IgD-negative memory B cell (primary cell): ENCODE data around the gene GPR32. TPM values are rescaled to one million over a fixed set of nuclear protein-coding genes. Genes with fewer than 3 reads are reported as not detected.
"Not testable (repeated sequence)": the region's sequence is repeated elsewhere in the genome, so short reads cannot be mapped to it uniquely, and the experiment has no call there.

ENCODE experiments used
- H3K27ac Mint-ChIP-seq, 3 donors: one replicate each; pipeline ENCODE4 v1.8.0; 2020 to 2022; ENCODE audit warnings: mild to moderate bottlenecking in 3 of 3, mixed read lengths in 3 of 3, moderate library complexity in 1 of 3
- H3K27me3 Mint-ChIP-seq: one replicate; pipeline ENCODE4 v1.8.0; 2021; ENCODE audit warnings: mixed read lengths
- H3K36me3 Mint-ChIP-seq: one replicate; pipeline ENCODE4 v1.8.0; 2020; ENCODE audit warnings: mild to moderate bottlenecking, mixed read lengths
- H3K4me1 Mint-ChIP-seq, 3 donors: one replicate each; pipeline ENCODE4 v1.8.0; 2020 to 2022; ENCODE audit warnings: mixed read lengths in 3 of 3, mild to moderate bottlenecking in 1 of 3
- H3K4me3 Mint-ChIP-seq, 4 donors: one replicate each; pipeline ENCODE4 v1.8.0; 2020 to 2022; ENCODE audit warnings: mild to moderate bottlenecking in 4 of 4, mixed read lengths in 4 of 4, moderate library complexity in 3 of 4
- H3K9me3 Mint-ChIP-seq, 3 donors: one replicate each; pipeline ENCODE4 v1.8.0; 2020 to 2021; ENCODE audit warnings: mixed read lengths in 3 of 3, mild to moderate bottlenecking in 1 of 3
- polyA plus RNA-seq: library from polyadenylated mRNA; unstranded; fragments of 300-500 nt; fragmentation: Illumina TruSeq; gene quantifications from one replicate; pipeline ENCODE4 v1.2.3, GENCODE V29; 2021

Gene GPR32
- polyA plus RNA-seq, 1 donor from 2014 or later = not detected

GRCh38 chr19:50797429-50797780, 27.1 kb downstream of the GPR32 start:
- peaks cover 7 to 18% (median 14%) of the 10 kb centered on the region in 3 donors for H3K4me1 Mint-ChIP-seq
- H3K27ac Mint-ChIP-seq = no peak overlapping the region
- H3K36me3 Mint-ChIP-seq = peaks cover 5% of the 10 kb centered on the region
- no peak overlapping the region for H3K4me3 Mint-ChIP-seq
- H3K9me3 Mint-ChIP-seq = no peaks in the 10 kb centered on the region
- no peaks in the 10 kb centered on the region for H3K27me3 Mint-ChIP-seq

GRCh38 chr19:50797781-50798658, 27.8 kb downstream of the GPR32 start:
- Mint-ChIP-seq H3K4me3 (no peak overlapping the region), H3K9me3 (no peaks in the 10 kb centered on the region), H3K4me1 (peaks cover 12 to 22% (median 17%) of the 10 kb centered on the region in 3 donors), H3K27ac (peak overlapping the region in 1 of 3 donors; percentile 9), H3K36me3 (peaks cover 5% of the 10 kb centered on the region), H3K27me3 (no peaks in the 10 kb centered on the region)

DNA sequence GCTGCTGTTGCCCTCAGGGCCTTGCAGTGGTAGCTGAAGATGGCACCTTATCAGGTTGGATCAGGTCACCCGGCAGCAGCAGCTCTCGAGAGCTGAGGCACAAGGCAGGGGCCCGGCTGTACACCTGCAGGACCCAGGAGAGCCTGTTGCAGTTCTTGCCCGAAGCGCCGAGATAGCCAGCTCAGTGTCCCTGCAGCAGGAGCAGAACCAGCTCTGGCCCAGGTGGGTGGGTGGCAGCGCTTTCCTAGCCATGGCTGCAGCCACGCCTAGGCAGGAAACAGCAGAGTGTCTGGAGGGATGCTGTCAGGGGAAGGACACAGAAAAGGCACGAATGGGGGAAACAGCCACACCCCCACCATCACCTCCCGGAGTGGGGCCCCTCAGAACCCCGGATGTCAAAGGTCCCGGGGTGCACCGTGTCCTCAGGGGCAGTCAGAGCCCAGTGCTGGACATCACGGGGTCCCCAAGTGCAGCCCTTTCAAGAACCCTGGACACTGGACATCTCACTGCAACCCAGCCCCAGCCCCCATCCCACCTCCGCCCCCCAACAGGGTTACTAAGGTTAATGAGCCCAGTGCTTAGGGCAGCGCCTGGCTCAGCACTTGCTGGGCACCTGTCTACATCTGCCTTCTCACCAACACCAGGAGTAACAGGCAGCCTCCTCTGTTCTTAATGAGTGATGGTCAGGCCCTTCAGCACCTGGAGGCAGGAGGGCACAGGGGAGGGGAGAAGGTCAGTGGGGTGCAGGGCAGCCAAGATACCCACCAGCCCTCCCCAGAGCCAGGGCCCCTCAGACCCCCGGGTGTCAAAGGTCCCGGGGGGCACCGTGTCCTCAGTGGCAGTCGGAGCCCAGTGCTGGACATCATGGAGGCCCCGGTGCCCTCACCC, 28.6 kb downstream of the GPR32 start:
- Mint-ChIP-seq H3K27me3 (no peaks in the 10 kb centered on the region), H3K36me3 (peaks cover 5% of the 10 kb centered on the region), H3K27ac (no peak overlapping the region), H3K4me3 (no peak overlapping the region), H3K4me1 (peaks cover 11 to 29% (median 25%) of the 10 kb centered on the region in 3 donors), H3K9me3 (no peaks in the 10 kb centered on the region)

- H3K4me3 Mint-ChIP-seq = no peak overlapping the region
- H3K27me3 Mint-ChIP-seq = no peaks in the 10 kb centered on the region
- H3K9me3 Mint-ChIP-seq = peaks cover 0 to 2% (median 0%) of the 10 kb centered on the region in 3 donors
- H3K36me3 Mint-ChIP-seq = peaks cover 5% of the 10 kb centered on the region
- H3K27ac Mint-ChIP-seq = no peak overlapping the region
- peaks cover 9 to 26% (median 20%) of the 10 kb centered on the region in 3 donors for H3K4me1 Mint-ChIP-seq
Observed at GRCh38 chr19:50799547-50799851, 29.2 kb downstream of the GPR32 start.

GRCh38 chr19:50801107-50801506, 30.8 kb downstream of the GPR32 start:
- Mint-ChIP-seq H3K4me1 (peaks cover 15 to 28% (median 21%) of the 10 kb centered on the region in 3 donors), H3K27ac (peak overlapping the region in 2 of 3 donors; percentile 6 to 96), H3K36me3 (peaks cover 5% of the 10 kb centered on the region), H3K9me3 (peaks cover 0 to 2% (median 0%) of the 10 kb centered on the region in 3 donors), H3K4me3 (peak overlapping the region in 1 of 4 donors; percentile 46), H3K27me3 (no peaks in the 10 kb centered on the region)

- Mint-ChIP-seq H3K9me3 (peaks cover 0 to 3% (median 0%) of the 10 kb centered on the region in 3 donors), H3K4me3 (peak overlapping the region; percentile 95 to 100 (median 99)), H3K4me1 (peaks cover 15 to 28% (median 24%) of the 10 kb centered on the region in 3 donors), H3K27ac (peak overlapping the region; percentile 100), H3K36me3 (peaks cover 5% of the 10 kb centered on the region), H3K27me3 (no peaks in the 10 kb centered on the region)
Observed at GRCh38 chr19:50803633-50804419, 33.6 kb downstream of the GPR32 start.

- Mint-ChIP-seq H3K4me1 (peaks cover 15 to 28% (median 24%) of the 10 kb centered on the region in 3 donors), H3K36me3 (peaks cover 5% of the 10 kb centered on the region), H3K9me3 (peaks cover 0 to 3% (median 0%) of the 10 kb centered on the region in 3 donors), H3K4me3 (peak overlapping the region; percentile 95 to 100 (median 99)), H3K27ac (peak overlapping the region; percentile 100), H3K27me3 (no peaks in the 10 kb centered on the region)
Observed at GRCh38 chr19:50804420-50805272, 34.4 kb downstream of the GPR32 start.

- peak overlapping the region in 1 of 4 donors; percentile 42 for H3K4me3 Mint-ChIP-seq
- peaks cover 7 to 10% (median 8%) of the 10 kb centered on the region in 3 donors for H3K4me1 Mint-ChIP-seq
- peaks cover 1% of the 10 kb centered on the region for H3K27me3 Mint-ChIP-seq
- H3K36me3 Mint-ChIP-seq = no peaks in the 10 kb centered on the region
- peaks cover 0 to 3% (median 0%) of the 10 kb centered on the region in 3 donors for H3K9me3 Mint-ChIP-seq
- peak overlapping the region in 1 of 3 donors; percentile 32 for H3K27ac Mint-ChIP-seq
Observed at GRCh38 chr19:50808856-50809255, 38.6 kb downstream of the GPR32 start.

GRCh38 chr19:50811622-50812238, 41.5 kb downstream of the GPR32 start:
- H3K9me3 Mint-ChIP-seq, H3K27me3 Mint-ChIP-seq, H3K4me1 Mint-ChIP-seq, H3K4me3 Mint-ChIP-seq, H3K36me3 Mint-ChIP-seq, H3K27ac Mint-ChIP-seq: not testable (repeated sequence)

DNA sequence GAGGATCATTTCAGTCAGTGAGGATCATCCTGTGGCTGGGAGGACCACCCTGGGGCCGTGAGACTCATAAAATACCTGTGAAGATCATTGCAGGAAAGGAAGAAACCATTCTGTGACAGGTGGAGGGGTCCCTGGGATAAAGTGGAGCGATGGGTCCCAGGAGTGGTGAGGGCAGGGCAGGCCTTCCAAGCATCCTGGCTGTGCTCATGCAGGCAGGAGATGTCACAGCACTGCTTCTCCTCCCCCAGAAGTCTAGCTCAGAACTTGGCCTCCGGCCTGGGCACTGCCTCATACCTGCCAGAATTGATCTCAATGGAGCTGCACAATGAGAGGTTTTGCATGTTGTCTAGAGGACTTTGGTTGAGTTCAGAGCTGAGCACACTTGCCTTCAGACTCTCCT, 42.2 kb downstream of the GPR32 start:
- Mint-ChIP-seq H3K9me3 (peaks cover 0 to 1% (median 0%) of the 10 kb centered on the region in 3 donors), H3K27ac (no peak overlapping the region), H3K4me1 (peaks cover 5 to 9% (median 6%) of the 10 kb centered on the region in 3 donors), H3K36me3 (no peaks in the 10 kb centered on the region), H3K4me3 (peak overlapping the region in 1 of 4 donors; percentile 2), H3K27me3 (peaks cover 2% of the 10 kb centered on the region)

DNA sequence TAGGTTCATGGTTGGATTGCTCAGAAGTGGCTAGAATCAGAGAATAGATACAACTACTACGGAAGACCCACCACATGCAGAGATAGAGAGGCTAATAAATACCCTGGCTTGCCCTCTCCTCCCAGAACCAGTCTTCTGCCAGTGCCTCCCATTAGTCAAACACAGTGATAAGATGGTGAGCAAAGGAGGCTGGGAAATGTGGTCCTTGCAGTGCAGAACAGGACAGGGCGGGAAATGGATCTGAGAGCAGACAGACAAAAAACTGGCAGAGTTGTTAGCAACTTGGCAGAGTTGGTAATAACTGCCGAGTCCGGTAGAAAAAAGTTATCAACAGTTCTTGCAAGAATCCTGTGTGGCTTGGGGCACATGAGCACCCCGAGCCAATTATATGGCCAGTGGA, 44.6 kb downstream of the GPR32 start:
- Mint-ChIP-seq H3K9me3 (no peaks in the 10 kb centered on the region), H3K4me3 (peak overlapping the region in 2 of 4 donors; percentile 14 to 50), H3K36me3 (no peaks in the 10 kb centered on the region), H3K27ac (no peak overlapping the region), H3K4me1 (peaks cover 21 to 24% (median 21%) of the 10 kb centered on the region in 3 donors), H3K27me3 (peaks cover 9% of the 10 kb centered on the region)

DNA sequence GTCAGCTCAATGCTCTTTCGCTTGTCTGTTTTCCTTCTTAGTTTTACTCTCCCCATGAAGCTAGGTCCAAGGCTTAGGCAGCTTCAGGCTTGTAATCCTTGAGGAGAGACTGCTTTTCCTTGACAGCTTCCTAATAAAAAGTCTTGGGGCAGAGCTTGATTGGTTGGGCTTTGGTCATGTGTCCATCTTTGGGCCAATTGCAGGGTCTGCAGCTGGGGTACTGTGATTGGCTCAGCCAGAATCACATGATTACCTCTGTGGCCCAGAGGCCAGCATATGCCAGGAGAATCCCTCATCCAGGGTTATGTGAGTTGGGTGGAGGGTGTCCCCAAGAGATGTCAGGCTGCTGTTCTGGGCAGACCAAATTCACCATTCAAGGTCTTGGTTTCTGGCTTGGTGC, 45.2 kb downstream of the GPR32 start:
- H3K4me3 Mint-ChIP-seq = peak overlapping the region in 1 of 4 donors; percentile 78
- H3K9me3 Mint-ChIP-seq = no peaks in the 10 kb centered on the region
- H3K27me3 Mint-ChIP-seq = peaks cover 14% of the 10 kb centered on the region
- no peaks in the 10 kb centered on the region for H3K36me3 Mint-ChIP-seq
- no peak overlapping the region for H3K27ac Mint-ChIP-seq
- peaks cover 26 to 30% (median 26%) of the 10 kb centered on the region in 3 donors for H3K4me1 Mint-ChIP-seq
